Body of pancreas (tissue), 4 donors: ENCODE data around the gene FBXO31.

Source experiments
- CTCF ChIP-seq, 7 experiments: fragments of 450-650 bp in 4 of 7; fragments of 200-600 bp in 3 of 7; sonication (generic) in 3 of 7; IDR thresholded peaks; one replicate each; pipeline ENCODE4 v1.5.1; 2016 to 2019; ENCODE audit warnings: antibody characterized with exemption in 7 of 7
- POLR2A ChIP-seq, 3 donors: fragments of 450-650 bp; IDR thresholded peaks; one replicate each; pipeline ENCODE4 v1.6.1; 2016; ENCODE audit warnings: antibody characterized with exemption in 3 of 3, mild to moderate bottlenecking in 2 of 3

DNA sequence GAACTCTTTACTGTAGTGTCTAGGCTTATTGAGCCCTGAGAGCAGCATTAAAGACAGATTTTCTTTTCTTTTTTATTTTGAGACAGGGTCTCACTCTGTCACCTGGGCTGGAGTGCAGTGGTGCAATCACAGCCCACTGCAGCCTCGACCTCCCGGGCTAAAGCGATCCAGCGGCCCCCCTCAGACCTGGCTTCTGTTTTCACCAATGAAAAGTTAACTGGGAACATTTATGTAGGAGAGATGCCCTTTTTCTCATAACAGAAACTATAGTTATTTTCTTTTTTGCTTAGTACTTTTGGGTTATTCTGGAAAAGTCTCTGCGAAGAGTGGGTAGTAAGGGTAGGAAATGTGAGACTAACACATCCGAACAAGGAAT lies 10.1 kb upstream of the FBXO31 start:
- no peak for TF ChIP-seq CTCF (IDR thresholded peaks at IDR 0.05)
- no peak for TF ChIP-seq POLR2A (IDR thresholded peaks at IDR 0.05)
